Activated naive CD4-positive, alpha-beta T cell treated with anti-CD3 and anti-CD28 coated beads for 36 hours (primary cell): ENCODE results near the gene KRTAP2-4. TPM values are rescaled to one million over a fixed set of nuclear protein-coding genes. Genes with fewer than 3 reads are reported as not detected.
"Not testable (repeated sequence)": the region's sequence is repeated elsewhere in the genome, so short reads cannot be mapped to it uniquely, and the experiment has no call there.

ENCODE experiments used
- CTCF ChIA-PET: fragments of 350-600 bp; sonication (Branson Sonifier 250); formaldehyde crosslinking; loops from one replicate; lab custom pipeline; 2021; ENCODE audit warnings: antibody characterized with exemption; lab: Charles Lee
- DNase-seq: peaks from one replicate; pipeline ENCODE4 v3.0.0-alpha.2; 2020
- H3K27ac Mint-ChIP-seq: one replicate; pipeline ENCODE4 v1.8.0; 2021; ENCODE audit warnings: mild to moderate bottlenecking, mixed read lengths
- H3K27me3 Mint-ChIP-seq: one replicate; pipeline ENCODE4 v1.8.0; 2021; ENCODE audit warnings: low read depth, mixed read lengths
- H3K36me3 Mint-ChIP-seq: one replicate; pipeline ENCODE4 v1.8.0; 2021; ENCODE audit warnings: low read depth, mixed read lengths
- H3K4me1 Mint-ChIP-seq: one replicate; pipeline ENCODE4 v1.8.0; 2021; ENCODE audit warnings: low read depth, mixed read lengths
- H3K4me3 Mint-ChIP-seq: one replicate; pipeline ENCODE4 v1.8.0; 2021; ENCODE audit warnings: mild to moderate bottlenecking, moderate library complexity, mixed read lengths
- H3K9me3 Mint-ChIP-seq: one replicate; pipeline ENCODE4 v1.8.0; 2021; ENCODE audit warnings: mixed read lengths
- intact Hi-C: fragments of 100-400 bp; cut with micrococcal nuclease; formaldehyde crosslinking; loops from one replicate; pipeline ENCODE4 v1.15.1; 2023
- total RNA-seq, 2 experiments: library from RNA; stranded (reverse); gene quantifications; one replicate each; pipeline ENCODE4 v1.2.3, GENCODE V29; 2021

The KRTAP2-4 gene
- total RNA-seq, 2 experiments from 2014 or later: not detected

- DNase-seq: no peak
- H3K9me3 Mint-ChIP-seq: no peaks in the 10 kb centered on the region
- H3K27ac Mint-ChIP-seq: no peak overlapping the region
- H3K4me3 Mint-ChIP-seq: no peak overlapping the region
- no peaks in the 10 kb centered on the region for H3K4me1 Mint-ChIP-seq
- intact Hi-C loops: no loop called here
- no peaks in the 10 kb centered on the region for H3K36me3 Mint-ChIP-seq
- peaks cover 16% of the 10 kb centered on the region for H3K27me3 Mint-ChIP-seq
- CTCF ChIA-PET: no interaction called here
Measured at GRCh38 chr17:41064301-41064700, 1.4 kb downstream of the KRTAP2-4 start.

GRCh38 chr17:41063449-41063848, 2.2 kb downstream of the KRTAP2-4 start:
- H3K4me3 Mint-ChIP-seq: no peak overlapping the region
- H3K36me3 Mint-ChIP-seq: no peaks in the 10 kb centered on the region
- H3K4me1 Mint-ChIP-seq: no peaks in the 10 kb centered on the region

GRCh38 chr17:41061964-41062363, 3.7 kb downstream of the KRTAP2-4 start:
- Mint-ChIP-seq H3K4me1 (no peaks in the 10 kb centered on the region), H3K9me3 (no peaks in the 10 kb centered on the region), H3K36me3 (no peaks in the 10 kb centered on the region), H3K27ac (no peak overlapping the region), H3K4me3 (no peak overlapping the region), H3K27me3 (peaks cover 26% of the 10 kb centered on the region)
- no peak for DNase-seq
- CTCF ChIA-PET: no interaction called here
- intact Hi-C loops: no loop called here

More at GRCh38 chr17:41063449-41063848, 2.2 kb downstream of the KRTAP2-4 start:
- H3K27me3 Mint-ChIP-seq: peaks cover 21% of the 10 kb centered on the region
- intact Hi-C loops: no loop called here
- no peak for DNase-seq
- H3K9me3 Mint-ChIP-seq: no peaks in the 10 kb centered on the region
- no peak overlapping the region for H3K27ac Mint-ChIP-seq
- CTCF ChIA-PET: no interaction called here

GRCh38 chr17:41060052-41060604, 5.6 kb downstream of the KRTAP2-4 start, which contains the start of gene KRTAP2-3:
TSS of gene KRTAP2-3 (minus strand) at chr17:41060114. CDS start at chr17:41060050, 64 bp downstream.
- H3K4me1 Mint-ChIP-seq: no peaks in the 10 kb centered on the region
- CTCF ChIA-PET: no interaction called here
- H3K27me3 Mint-ChIP-seq: peaks cover 28% of the 10 kb centered on the region
- no peak within 1 kb of the TSS for H3K27ac Mint-ChIP-seq
- no peaks in the 10 kb centered on the region for H3K9me3 Mint-ChIP-seq
- no peaks in the 10 kb centered on the region for H3K36me3 Mint-ChIP-seq
- H3K4me3 Mint-ChIP-seq: no peak within 1 kb of the TSS
- intact Hi-C loops: no loop called here
- no peak for DNase-seq

- H3K9me3 Mint-ChIP-seq, H3K36me3 Mint-ChIP-seq, H3K4me1 Mint-ChIP-seq, DNase-seq, intact Hi-C loops, CTCF ChIA-PET, H3K27ac Mint-ChIP-seq, H3K4me3 Mint-ChIP-seq: not testable (repeated sequence)
- peaks cover 28% of the 10 kb centered on the region for H3K27me3 Mint-ChIP-seq
Measured at GRCh38 chr17:41059276-41060051, 6.2 kb downstream of the KRTAP2-4 start.

- Mint-ChIP-seq H3K9me3 (no peaks in the 10 kb centered on the region), H3K27me3 (peaks cover 28% of the 10 kb centered on the region), H3K36me3 (no peaks in the 10 kb centered on the region), H3K4me3 (no peak overlapping the region), H3K4me1 (no peaks in the 10 kb centered on the region), H3K27ac (no peak overlapping the region)
- no peak for DNase-seq
- CTCF ChIA-PET: no interaction called here
- intact Hi-C loops: no loop called here
Measured at GRCh38 chr17:41058741-41059140, 6.9 kb downstream of the KRTAP2-4 start.

GRCh38 chr17:41057547-41057946, 8.1 kb downstream of the KRTAP2-4 start:
- no peaks in the 10 kb centered on the region for H3K4me1 Mint-ChIP-seq
- H3K9me3 Mint-ChIP-seq: no peaks in the 10 kb centered on the region
- H3K4me3 Mint-ChIP-seq: no peak overlapping the region
- H3K36me3 Mint-ChIP-seq: no peaks in the 10 kb centered on the region
- no peak overlapping the region for H3K27ac Mint-ChIP-seq
- no peak for DNase-seq
- peaks cover 30% of the 10 kb centered on the region for H3K27me3 Mint-ChIP-seq
- intact Hi-C loops: no loop called here
- CTCF ChIA-PET: no interaction called here

GRCh38 chr17:41055130-41055529, 10.5 kb downstream of the KRTAP2-4 start, which contains the start of gene KRTAP2-2:
TSS of gene KRTAP2-2 (minus strand) at chr17:41055230. CDS start at chr17:41055211, 19 bp downstream.
- H3K4me3 Mint-ChIP-seq, H3K4me1 Mint-ChIP-seq, CTCF ChIA-PET, intact Hi-C loops, H3K36me3 Mint-ChIP-seq, DNase-seq, H3K27ac Mint-ChIP-seq, H3K9me3 Mint-ChIP-seq: not testable (repeated sequence)
- peaks cover 21% of the 10 kb centered on the region for H3K27me3 Mint-ChIP-seq

- DNase-seq, intact Hi-C loops, CTCF ChIA-PET, H3K36me3 Mint-ChIP-seq, H3K4me3 Mint-ChIP-seq, H3K27ac Mint-ChIP-seq, H3K9me3 Mint-ChIP-seq, H3K4me1 Mint-ChIP-seq: not testable (repeated sequence)
- H3K27me3 Mint-ChIP-seq: peaks cover 22% of the 10 kb centered on the region
Measured at GRCh38 chr17:41054556-41054955, 11.1 kb downstream of the KRTAP2-4 start.

- Mint-ChIP-seq H3K9me3 (no peaks in the 10 kb centered on the region), H3K4me1 (no peaks in the 10 kb centered on the region), H3K4me3 (no peak overlapping the region), H3K27ac (no peak overlapping the region), H3K36me3 (no peaks in the 10 kb centered on the region), H3K27me3 (peaks cover 18% of the 10 kb centered on the region)
- CTCF ChIA-PET: no interaction called here
- DNase-seq: no peak
- intact Hi-C loops: no loop called here
Measured at GRCh38 chr17:41054025-41054424, 11.7 kb downstream of the KRTAP2-4 start.

- no peak overlapping the region for H3K4me3 Mint-ChIP-seq
- H3K4me1 Mint-ChIP-seq: no peaks in the 10 kb centered on the region
- CTCF ChIA-PET: no interaction called here
- DNase-seq: no peak
- H3K27me3 Mint-ChIP-seq: peaks cover 20% of the 10 kb centered on the region
- H3K27ac Mint-ChIP-seq: no peak overlapping the region
- no peaks in the 10 kb centered on the region for H3K9me3 Mint-ChIP-seq
- intact Hi-C loops: no loop called here
- H3K36me3 Mint-ChIP-seq: no peaks in the 10 kb centered on the region
Measured at GRCh38 chr17:41052566-41052965, 13.1 kb downstream of the KRTAP2-4 start.

- CTCF ChIA-PET: no interaction called here
- intact Hi-C loops: no loop called here
- Mint-ChIP-seq H3K27me3 (peaks cover 29% of the 10 kb centered on the region), H3K27ac (no peak overlapping the region), H3K9me3 (no peaks in the 10 kb centered on the region), H3K4me3 (no peak overlapping the region), H3K36me3 (no peaks in the 10 kb centered on the region), H3K4me1 (peaks cover 1% of the 10 kb centered on the region)
- no peak for DNase-seq
Measured at GRCh38 chr17:41049110-41049509, 16.6 kb downstream of the KRTAP2-4 start.

- H3K4me1 Mint-ChIP-seq: peaks cover 4% of the 10 kb centered on the region
- H3K4me3 Mint-ChIP-seq: no peak overlapping the region
- peaks cover 29% of the 10 kb centered on the region for H3K27me3 Mint-ChIP-seq
- peaks cover 3% of the 10 kb centered on the region for H3K9me3 Mint-ChIP-seq
- CTCF ChIA-PET: no interaction called here
- H3K27ac Mint-ChIP-seq: no peak overlapping the region
- no peaks in the 10 kb centered on the region for H3K36me3 Mint-ChIP-seq
- DNase-seq: no peak
- intact Hi-C loops: no loop called here
Measured at GRCh38 chr17:41048441-41048840, 17.2 kb downstream of the KRTAP2-4 start.
